CD4-positive, alpha-beta T cell treated with Interleukin-17A for 4 hours (primary cell): ENCODE results near the gene RRP8.

ENCODE experiments used
- DNase-seq: peaks from one replicate; pipeline ENCODE4 v3.0.0-alpha.2; 2020; ENCODE audit warnings: mixed read lengths

Gene RRP8

DNA sequence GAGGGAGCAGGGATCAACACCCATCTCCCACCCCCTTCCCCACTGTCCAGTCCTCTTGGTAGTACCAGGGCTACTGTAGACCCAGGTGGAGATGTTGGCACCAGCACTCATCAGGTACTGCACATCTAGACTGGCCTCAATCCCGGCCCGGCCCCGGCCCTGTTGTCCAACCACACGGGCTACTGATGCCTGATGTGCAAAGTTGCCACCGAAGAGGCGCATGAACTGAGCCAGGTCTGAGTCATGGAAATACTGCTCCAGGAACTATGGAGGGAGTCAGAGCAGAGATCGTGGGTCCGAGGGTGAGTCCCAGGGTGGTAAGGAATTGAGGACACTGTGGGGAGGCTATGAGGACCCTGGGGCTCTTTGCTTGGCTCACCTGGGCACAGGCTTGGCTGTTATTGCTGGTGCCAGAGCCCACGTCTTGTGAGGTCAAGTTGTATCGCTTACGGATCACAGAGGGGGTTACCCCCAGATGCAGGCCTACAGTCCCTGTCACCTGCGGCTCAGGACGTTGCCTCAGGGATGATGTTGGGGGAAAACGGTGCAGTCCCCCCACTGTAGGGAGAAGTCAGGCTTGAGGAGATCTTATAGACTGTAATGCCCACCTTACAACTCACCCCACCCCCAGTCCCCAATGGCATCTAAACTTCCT, 13.3 kb upstream of the RRP8 start:
- no peak for DNase-seq

DNA sequence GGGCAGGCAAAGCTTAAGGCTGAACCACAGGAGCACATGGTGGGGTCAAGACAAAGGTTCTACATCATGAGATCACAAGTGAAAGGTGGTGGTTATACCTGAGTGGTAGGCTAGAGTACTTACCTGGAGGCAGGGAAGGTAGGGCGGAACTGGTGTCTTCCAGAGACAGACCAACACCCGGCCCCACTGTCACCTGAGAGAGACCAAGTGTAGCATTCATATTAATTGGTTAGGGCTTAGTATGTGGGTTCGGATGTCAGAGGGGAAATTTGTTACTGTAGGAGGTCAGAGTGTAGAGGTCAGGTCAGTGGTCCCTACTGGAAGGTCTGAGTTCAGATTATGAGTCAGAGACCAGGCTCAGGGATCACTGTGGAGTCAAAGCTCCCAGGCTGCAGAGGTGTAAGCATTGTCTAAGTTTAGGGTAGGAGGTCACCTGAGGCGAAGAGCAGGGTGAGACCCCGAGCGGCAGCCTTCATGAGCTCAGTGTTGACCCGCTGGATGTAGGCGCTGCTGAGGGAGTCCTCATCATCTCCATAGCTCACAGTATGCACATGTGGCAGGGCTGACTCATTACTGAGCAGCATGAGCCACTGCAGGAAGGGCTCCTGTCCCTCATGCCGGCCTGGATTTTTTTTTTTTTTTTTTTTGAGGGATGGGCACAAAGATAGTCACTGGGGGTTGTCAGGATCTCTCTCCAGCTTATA, 12.6 kb upstream of the RRP8 start:
- no peak for DNase-seq

DNA sequence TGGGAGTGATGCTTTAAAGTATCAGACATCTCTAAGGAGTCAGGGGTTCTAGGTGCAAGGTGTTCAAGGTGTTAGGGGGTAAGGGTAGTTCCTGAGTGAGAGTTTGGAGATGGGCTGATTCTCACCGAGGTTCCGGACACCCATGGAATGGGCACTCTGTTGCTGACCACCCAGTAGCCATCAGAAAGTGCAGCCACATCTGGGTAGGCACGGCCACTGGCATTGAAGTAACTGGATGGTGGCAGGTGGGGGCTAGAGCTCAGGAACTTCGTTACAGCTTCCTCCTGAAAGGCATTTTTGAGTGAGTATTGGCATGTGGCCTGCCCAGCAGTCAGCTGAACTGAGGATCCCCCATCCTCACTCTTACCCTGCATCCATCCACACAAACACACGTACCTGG, 11.6 kb upstream of the RRP8 start:
- DNase-seq, result no peak

DNA sequence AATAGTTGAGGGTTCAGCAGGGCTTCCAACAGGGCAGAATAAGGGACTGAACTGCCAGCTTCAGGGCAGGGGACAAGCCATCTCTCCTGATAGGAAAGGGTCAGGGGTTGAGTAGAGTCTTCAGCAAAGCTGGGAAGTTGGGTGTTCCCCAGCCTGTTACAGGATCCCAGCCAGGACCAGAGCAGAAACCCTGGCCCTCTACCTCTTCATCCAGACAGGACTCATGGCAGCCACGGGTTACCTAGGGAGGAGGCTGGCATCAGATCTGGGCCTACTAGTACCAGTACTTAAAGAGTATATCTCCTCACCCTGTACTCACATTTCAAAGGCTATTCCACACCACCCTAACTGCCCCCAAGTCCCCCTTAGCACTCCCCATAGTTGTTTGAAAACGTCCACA, 11.0 kb upstream of the RRP8 start:
- DNase-seq, result no peak

DNA sequence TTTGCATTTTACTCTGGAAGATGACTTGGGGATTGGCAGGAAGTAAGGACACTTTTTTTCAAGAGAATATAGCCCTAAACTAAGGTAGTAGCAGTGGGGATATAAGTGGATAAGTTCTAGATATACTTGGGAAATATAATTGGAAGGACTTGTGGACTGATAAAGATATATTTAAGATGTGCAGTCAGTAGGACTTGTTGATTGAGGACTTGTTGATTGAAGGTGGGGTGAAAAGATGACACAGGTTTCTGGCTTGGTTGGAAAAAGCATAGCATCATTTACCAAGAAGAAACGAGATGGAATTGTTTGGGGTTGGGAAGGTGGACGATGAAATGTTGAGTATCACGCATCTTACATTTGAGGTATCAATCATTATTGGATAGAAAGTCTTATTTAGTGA, 10.1 kb upstream of the RRP8 start:
- DNase-seq, result no peak

DNA sequence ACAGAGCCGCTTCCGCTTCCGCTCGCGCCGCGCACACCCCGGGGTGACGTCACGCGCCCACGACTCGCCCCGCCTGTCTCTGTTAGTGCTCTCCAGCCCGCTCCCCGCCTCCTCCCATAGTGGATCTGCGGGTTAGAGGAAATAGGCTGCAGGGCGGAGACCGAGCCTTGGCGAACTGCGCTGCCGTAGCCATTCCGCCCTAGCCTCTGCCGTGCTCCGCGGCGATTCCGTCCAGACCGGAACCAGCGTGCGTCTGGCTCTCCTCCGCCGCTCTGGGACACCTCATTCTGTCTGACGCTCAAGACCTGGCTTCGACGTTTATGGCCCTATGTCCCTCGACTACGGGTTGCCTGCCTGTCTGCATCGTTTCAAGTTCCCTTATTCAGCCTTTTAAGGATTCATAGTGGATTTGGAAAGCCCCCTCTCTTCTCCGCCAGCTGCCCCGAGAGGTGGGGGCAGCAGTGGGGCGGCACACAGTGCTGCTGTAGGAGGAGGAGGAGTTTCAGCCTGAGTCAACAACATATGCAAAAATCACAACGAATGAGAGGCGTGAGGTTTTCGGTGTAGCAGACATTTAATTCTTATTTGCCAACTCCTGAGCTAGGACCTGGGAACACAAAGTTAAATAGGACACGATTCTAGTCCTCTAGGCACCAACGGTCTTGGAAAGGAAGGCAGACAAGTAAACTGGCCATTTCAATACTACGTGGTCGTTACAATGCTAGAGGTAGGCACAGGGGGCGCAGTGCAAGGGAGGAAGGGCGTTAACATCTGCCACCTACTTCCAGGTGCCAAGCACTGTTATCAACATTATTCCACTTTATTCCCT, 9.0 kb upstream of the RRP8 start, which contains the start of gene TAF10:
Gene TAF10, minus strand, starts transcription at position 4 of the 829 bp plus-strand sequence. CDS start 27 bp downstream, outside the sequence.
- peak; percentile 98 for DNase-seq

DNA sequence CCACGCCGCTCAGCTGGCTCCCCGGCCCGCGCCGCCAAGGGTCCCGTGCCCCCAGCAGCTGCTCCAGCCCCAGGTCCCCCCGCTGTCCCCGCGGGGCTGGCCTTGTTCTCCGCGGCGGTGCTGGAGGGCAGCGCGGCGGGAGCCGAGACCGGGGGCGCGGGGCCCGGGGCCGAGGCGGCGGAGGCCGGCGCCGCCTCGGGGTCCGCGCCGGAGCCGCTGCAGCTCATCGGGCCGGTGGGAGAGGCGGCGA, 8.5 kb upstream of the RRP8 start:
- DNase-seq, result no peak

DNA sequence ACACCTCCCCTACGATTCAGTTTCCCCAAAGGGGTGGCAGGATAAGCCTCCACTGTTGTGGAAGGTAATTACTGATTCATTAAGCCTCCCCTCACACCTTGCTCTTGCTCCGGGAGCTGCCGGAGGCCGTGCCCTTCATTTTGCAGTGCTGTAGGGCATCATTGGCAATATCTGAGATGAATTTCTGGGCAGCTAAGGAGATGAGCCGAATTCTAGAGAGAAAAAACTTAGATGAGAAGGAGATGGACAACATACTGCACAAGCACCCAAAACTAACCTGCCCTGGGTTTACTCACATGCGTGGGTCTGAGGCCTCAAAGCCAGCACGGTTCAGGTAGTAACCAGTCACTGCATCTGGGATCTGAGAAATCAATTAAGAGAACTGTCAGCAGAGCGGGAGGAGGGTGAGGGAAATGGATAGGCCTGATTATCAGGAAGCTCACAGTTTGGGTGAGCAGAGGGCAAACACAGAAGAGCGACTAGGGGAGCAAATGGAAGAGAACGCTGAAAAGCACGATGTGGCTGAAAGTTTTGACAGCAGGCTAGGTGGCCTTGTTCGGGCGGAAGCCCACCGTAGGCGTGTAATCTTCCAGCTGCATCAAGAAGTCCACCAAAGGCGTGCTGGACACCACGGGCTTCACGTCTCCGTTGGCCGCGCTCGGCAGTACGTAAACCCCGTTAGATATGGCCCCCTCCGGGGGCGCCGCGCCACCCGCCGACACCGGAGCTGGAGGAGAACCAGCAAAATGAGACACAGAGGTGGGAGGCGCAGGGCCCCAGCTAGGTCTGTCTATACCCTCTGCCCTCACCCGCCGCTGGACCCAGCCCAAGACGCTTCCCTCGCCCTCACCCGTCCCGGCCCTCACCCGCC, 7.9 kb upstream of the RRP8 start:
- peak; percentile 50 for DNase-seq

DNA sequence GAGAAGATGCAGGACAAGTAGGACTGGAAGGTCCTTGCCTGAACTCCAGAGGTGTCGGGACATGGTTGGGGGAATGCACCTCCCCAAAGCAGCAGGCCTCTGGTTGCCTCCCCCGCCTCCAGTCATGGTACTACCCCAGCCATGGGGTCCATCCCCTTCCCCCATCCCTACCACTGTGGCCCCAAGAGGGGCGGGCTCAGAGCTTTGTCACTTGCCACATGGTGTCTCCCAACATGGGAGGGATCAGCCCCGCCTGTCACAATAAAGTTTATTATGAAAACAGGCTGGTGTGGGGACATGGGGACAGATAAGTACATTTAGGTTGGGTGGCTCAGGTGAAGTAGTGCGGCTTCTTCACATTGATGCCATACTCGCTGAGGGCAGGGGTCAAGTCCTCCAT, 7.2 kb upstream of the RRP8 start:
- no peak for DNase-seq

DNA sequence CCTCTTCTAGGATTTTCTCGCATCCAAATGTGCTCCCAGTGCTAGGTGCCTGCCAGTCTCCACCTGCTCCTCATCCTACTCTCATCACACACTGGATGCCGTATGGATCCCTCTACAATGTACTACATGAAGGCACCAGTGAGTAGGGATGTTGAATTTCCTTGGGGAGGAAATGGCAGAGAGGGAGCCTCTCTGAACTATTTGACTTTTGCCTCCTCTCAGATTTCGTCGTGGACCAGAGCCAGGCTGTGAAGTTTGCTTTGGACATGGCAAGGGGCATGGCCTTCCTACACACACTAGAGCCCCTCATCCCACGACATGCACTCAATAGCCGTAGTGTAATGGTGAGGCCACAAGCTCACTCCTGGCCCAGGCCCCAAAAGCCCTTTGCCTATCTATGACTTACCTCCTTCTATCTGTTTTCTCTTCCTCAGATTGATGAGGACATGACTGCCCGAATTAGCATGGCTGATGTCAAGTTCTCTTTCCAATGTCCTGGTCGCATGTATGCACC, 6.1 kb upstream of the RRP8 start:
- DNase-seq, result no peak

DNA sequence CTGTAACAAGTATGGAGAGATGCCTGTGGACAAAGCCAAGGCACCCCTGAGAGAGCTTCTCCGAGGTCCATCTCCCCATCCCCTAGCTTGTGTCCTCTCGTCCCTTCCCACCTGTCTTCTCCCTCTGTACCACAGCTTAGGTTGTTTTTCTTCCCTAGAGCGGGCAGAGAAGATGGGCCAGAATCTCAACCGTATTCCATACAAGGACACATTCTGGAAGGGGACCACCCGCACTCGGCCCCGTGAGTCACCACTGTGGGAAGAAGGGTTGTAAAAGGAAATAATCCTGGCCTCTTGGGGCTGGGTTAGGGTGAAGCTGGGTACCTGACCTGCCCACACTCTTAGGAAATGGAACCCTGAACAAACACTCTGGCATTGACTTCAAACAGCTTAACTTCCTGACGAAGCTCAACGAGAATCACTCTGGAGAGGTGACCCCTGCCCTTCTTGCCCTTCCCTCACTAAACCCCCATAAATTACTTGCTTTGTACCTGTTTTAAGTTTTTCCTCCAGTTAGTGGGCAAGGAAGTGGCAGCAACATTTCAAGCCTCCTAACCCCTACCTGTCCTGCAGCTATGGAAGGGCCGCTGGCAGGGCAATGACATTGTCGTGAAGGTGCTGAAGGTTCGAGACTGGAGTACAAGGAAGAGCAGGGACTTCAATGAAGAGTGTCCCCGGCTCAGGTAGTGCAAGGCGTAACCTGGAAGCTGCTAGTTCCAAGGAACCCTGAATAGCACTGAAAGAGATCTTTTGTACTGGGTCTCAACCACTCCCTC, 5.5 kb upstream of the RRP8 start:
- no peak for DNase-seq

DNA sequence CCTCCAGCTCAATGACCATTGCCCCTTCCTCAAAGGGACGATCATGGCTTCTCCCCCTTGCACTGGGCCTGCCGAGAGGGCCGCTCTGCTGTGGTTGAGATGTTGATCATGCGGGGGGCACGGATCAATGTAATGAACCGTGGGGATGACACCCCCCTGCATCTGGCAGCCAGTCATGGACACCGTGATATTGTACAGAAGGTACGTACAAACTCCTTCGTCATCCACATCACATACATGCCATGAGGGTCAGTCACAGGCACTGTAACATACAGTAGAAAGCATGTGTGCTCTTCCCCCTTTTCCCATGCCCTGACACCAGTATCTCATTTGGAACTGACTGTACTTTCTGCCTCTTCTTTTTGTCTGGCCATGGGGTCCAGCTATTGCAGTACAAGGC, 4.6 kb upstream of the RRP8 start:
- DNase-seq, result no peak

DNA sequence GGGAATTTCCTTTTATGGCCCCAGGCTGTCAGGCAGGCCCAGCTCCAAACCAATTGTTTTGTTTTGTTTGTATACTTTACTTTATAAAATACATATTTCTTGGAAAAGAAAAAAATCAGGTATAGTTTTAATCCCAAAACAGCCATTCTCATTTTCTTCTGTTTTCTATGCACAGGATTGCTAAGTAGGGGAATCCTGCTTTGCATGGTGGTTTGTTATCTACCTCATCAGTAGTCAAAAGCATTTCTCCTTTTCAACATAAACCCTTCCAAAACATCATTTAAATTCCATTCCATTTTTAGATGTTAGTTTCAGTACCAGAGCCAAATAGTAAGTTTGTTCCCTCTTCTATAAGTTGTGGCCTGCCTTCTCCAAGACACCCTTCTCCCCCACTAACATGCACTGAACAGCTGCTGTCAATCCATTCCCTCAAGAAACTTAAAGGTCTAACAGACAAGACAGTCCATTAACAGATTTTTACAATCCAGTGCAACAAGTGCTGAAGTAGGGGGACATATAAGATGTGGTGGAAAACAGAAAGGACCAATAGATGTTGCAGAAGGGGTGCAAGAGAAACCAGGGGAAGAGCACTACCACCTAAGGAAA, 3.9 kb upstream of the RRP8 start:
- DNase-seq, result no peak

DNA sequence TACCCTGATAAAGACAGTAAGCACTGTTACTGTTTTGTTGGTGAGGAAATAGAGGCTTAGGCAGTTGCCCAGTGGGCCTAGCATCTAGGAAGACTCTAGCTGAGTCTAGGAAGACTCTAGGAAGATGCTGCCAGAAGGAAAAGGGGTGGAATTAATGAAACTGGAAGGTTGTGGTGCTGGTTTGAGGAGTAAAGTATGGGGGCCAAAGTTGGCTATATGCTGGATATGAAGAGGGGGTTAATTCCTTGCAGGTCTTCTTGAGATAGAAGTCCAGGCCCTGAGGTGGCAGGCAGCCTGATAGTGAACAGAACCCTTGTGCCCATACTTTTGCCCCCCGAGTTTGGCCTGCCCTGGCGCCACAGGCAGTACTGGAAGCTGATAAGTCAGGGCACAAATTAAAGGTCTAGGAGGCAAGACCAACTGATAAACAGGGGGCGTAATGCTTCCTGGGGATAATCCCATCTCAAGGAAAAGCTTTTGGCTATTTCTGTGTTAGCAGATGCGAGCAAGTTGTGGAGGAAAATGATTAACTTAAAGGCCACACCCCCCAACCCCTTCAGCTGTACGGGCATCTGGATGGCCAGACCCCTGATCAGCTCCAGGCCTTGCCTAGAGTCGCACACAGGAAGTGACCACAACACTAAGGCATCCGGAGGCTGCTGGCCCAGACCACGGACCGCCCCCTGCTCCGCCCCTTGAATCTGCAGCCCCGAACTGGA, 3.2 kb upstream of the RRP8 start:
- DNase-seq, result peak; percentile 59

DNA sequence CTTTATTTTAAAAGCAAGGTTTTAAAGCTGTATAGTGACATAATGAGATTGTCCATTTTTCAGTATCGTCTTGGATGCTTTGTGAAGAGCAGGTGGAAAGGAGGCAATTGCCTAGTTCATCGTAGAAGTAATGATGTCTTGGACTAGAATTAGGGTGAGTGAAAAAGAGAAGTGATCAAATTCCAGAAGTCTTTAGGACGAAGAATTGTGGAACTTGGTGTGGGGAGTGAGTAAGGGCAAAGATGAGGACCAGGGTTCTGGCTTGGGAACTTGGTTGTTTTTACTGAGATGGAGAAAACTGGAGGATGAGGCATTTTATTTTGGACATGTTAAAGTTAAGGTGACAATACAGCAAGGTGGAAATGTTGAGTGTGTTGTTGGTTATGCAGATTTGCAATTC, 1.4 kb upstream of the RRP8 start:
- no peak for DNase-seq

DNA sequence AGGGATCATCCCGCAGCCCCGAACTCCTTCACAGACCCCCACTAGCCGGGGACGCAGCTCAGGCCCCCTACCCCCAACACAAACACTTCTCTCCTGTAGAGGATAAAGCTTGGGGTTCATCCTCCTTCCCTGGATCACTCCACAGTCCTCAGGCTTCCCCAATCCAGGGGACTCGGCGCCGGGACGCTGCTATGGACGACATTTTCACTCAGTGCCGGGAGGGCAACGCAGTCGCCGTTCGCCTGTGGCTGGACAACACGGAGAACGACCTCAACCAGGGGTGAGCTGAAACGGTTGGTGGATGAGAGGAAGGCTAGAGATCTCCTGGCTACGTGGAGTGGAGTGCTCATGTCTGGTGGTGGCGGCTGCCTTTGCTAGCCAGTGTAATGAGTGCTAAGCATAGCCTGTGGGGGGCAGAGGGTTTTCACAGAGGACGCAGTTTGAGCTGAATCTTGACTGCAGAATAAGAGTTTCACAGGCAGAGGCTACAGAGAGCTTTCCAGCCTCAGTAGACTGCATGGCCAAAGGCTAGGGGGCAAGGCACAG, 738 bp upstream of the RRP8 start:
- peak; percentile 71 for DNase-seq

DNA sequence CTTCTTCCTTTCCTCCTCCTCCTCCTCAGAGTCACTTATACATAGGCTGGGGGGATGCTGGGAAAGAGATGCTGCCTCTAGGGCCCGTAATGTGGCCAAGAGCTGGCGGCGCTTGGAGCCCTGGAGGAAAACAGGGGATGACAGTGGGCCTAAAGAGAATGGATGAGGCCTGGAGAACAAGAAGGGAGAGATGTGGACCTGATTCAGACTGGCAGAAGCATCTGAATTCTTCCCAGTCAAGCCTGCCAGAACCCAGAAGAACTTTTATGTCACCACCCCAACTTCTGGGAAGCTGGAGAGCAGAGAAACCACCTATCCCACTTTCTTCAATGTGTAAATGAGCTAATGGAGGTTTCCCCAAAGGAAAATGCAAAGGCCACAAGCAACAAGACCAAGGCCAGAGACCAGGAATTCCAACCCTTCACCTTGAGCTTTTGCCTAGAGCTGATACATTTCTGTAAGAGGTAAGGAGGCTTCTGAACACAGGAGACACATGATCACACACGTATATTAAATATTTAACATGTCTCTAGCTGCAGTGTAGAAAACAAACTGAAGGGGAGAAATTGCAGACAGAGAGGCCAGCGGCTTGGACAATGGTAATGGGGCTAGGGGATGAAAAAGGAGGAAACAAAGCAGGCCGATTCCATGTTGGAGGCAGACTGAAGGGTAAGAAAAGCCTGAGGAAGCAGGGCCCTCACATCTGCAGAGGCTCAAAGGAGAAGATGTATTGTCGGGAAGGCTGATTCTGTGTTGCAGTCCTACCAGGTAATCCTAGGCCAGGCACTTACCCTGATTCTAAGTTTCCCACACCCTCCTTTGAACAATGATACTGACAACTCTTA, 1.1 kb downstream of the RRP8 start:
- no peak for DNase-seq

DNA sequence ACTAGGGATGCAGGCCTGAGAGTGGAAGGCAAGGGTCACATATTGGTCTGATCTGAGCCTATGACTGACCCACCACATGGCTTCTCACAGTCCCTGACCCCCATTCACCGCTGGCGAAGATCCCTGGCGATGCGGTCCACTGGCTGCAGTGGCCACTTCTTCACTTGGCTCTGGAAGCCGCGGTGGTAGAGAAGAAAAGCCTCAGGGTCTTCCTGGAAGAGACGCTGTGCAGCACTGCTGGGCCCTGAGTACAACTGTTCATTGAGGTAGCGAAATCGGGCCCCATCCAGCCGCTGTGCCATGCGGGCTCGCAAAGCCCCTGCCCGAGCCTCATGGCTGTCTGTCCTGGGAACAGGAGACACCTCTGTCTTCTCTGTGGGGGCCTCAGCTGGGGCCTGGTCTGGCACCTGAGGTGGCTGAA, 2.4 kb downstream of the RRP8 start:
- no peak for DNase-seq

DNA sequence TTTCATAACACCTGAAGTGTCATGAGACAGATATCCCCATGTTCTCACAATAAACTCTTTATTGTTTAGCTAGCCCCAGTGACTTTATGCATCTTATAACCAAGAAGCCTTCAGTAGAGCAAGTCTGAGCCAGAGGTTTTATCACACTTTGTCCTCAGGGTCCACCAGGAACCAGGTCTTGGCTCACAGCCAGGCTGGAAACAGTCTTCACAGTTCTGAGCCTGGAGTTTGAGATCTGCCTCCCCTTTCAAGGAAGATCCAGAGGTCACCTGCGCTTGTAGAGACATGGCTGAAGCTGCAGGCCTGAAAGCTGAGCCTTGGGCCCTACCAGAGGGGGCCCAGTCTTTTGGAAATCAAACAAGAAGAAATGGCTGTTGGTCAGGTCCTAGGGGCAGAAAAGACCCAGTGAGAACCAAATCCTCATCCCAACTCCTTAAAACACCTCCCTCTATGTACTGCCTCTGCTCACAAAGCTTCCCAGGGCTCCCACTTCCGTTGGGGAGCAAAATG, 3.5 kb downstream of the RRP8 start:
- no peak for DNase-seq
